Measurements from ENCODE around the gene MAD1L1.

MAD1L1 gene

GRCh38 chr7:2004841-2005725 is 227.7 kb downstream of the MAD1L1 start:
- DNase-seq = no peak
- CTCF ChIA-PET = no interaction called here
- H3K4me3 ChIP-seq (ENCODE audit: control insufficient read depth in 1 of 7, extremely low read depth in 1 of 7, insufficient read depth in 4 of 7, low read depth in 2 of 7, low read length in 6 of 7) = no peak overlapping the region
- no peak overlapping the region for H3K27ac ChIP-seq (ENCODE audit: insufficient read depth in 1 of 2, low read depth in 1 of 2, low read length in 2 of 2, poor library complexity in 1 of 2, severe bottlenecking in 2 of 2)
- H3K4me1 ChIP-seq (ENCODE audit: control extremely low read depth in 1 of 4, control insufficient read depth in 4 of 4, insufficient read depth in 4 of 4, low read length in 3 of 4) = no peaks in the 10 kb centered on the region
- peaks cover 0 to 12% (median 2%) of the 10 kb centered on the region in 4 experiments for H3K36me3 ChIP-seq (ENCODE audit: control insufficient read depth in 4 of 4, insufficient read depth in 4 of 4, low read length in 3 of 4)
- 98% methylated on average over 24 of the region's 29 CpGs for WGBS (ENCODE audit: insufficient coverage)
- no peaks in the 10 kb centered on the region for H3K27me3 ChIP-seq (replicated peaks in 2 of 5; ENCODE audit: control insufficient read depth in 4 of 5, insufficient read depth in 5 of 5, low read length in 4 of 5)
- no peaks in the 10 kb centered on the region for H3K9me3 ChIP-seq (ENCODE audit: control extremely low read depth in 1 of 5, control insufficient read depth in 4 of 5, insufficient read depth in 2 of 5, low read depth in 1 of 5, low read length in 4 of 5)
- POLR2A ChIA-PET = no interaction called here

- ChIA-PET CTCF (no interaction called here), POLR2A (no interaction called here)
- Histone ChIP-seq H3K4me1 (ENCODE audit: control extremely low read depth in 1 of 4, control insufficient read depth in 4 of 4, insufficient read depth in 4 of 4, low read length in 3 of 4) (no peaks in the 10 kb centered on the region), H3K27me3 (replicated peaks in 2 of 5; ENCODE audit: control insufficient read depth in 4 of 5, insufficient read depth in 5 of 5, low read length in 4 of 5) (no peaks in the 10 kb centered on the region), H3K9me3 (ENCODE audit: control extremely low read depth in 1 of 5, control insufficient read depth in 4 of 5, insufficient read depth in 2 of 5, low read depth in 1 of 5, low read length in 4 of 5) (no peaks in the 10 kb centered on the region), H3K36me3 (ENCODE audit: control insufficient read depth in 4 of 4, insufficient read depth in 4 of 4, low read length in 3 of 4) (peaks cover 0 to 12% (median 2%) of the 10 kb centered on the region in 4 experiments), H3K4me3 (ENCODE audit: control insufficient read depth in 1 of 7, extremely low read depth in 1 of 7, insufficient read depth in 4 of 7, low read depth in 2 of 7, low read length in 6 of 7) (no peak overlapping the region), H3K27ac (ENCODE audit: insufficient read depth in 1 of 2, low read depth in 1 of 2, low read length in 2 of 2, poor library complexity in 1 of 2, severe bottlenecking in 2 of 2) (no peak overlapping the region)
- no peak for DNase-seq
- WGBS (ENCODE audit: insufficient coverage) = 95% methylated on average over 33 of the region's 39 CpGs
Observed at GRCh38 chr7:2003931-2004812, 228.6 kb downstream of the MAD1L1 start.

GRCh38 chr7:2003451-2003930 is 229.3 kb downstream of the MAD1L1 start:
- no peak for DNase-seq
- WGBS (ENCODE audit: insufficient coverage) = 98% methylated on average over 8 of the region's 10 CpGs
- peaks cover 0 to 12% (median 2%) of the 10 kb centered on the region in 4 experiments for H3K36me3 ChIP-seq (ENCODE audit: control insufficient read depth in 4 of 4, insufficient read depth in 4 of 4, low read length in 3 of 4)

GRCh38 chr7:2002561-2003450 is 229.9 kb downstream of the MAD1L1 start:
- no peak for DNase-seq
- Histone ChIP-seq H3K9me3 (ENCODE audit: control extremely low read depth in 1 of 5, control insufficient read depth in 4 of 5, insufficient read depth in 2 of 5, low read depth in 1 of 5, low read length in 4 of 5) (no peaks in the 10 kb centered on the region), H3K27me3 (replicated peaks in 2 of 5; ENCODE audit: control insufficient read depth in 4 of 5, insufficient read depth in 5 of 5, low read length in 4 of 5) (no peaks in the 10 kb centered on the region), H3K27ac (ENCODE audit: insufficient read depth in 1 of 2, low read depth in 1 of 2, low read length in 2 of 2, poor library complexity in 1 of 2, severe bottlenecking in 2 of 2) (no peak overlapping the region), H3K4me1 (ENCODE audit: control extremely low read depth in 1 of 4, control insufficient read depth in 4 of 4, insufficient read depth in 4 of 4, low read length in 3 of 4) (no peaks in the 10 kb centered on the region), H3K36me3 (ENCODE audit: control insufficient read depth in 4 of 4, insufficient read depth in 4 of 4, low read length in 3 of 4) (peaks cover 0 to 12% (median 2%) of the 10 kb centered on the region in 4 experiments), H3K4me3 (ENCODE audit: control insufficient read depth in 1 of 7, extremely low read depth in 1 of 7, insufficient read depth in 4 of 7, low read depth in 2 of 7, low read length in 6 of 7) (no peak overlapping the region)
- ChIA-PET CTCF (no interaction called here), POLR2A (no interaction called here)
- 89% methylated on average over 12 of the region's 21 CpGs for WGBS (ENCODE audit: insufficient coverage)

More at GRCh38 chr7:2003451-2003930, 229.3 kb downstream of the MAD1L1 start:
- POLR2A ChIA-PET = no interaction called here
- no peaks in the 10 kb centered on the region for H3K27me3 ChIP-seq (replicated peaks in 2 of 5; ENCODE audit: control insufficient read depth in 4 of 5, insufficient read depth in 5 of 5, low read length in 4 of 5)
- H3K27ac ChIP-seq (ENCODE audit: insufficient read depth in 1 of 2, low read depth in 1 of 2, low read length in 2 of 2, poor library complexity in 1 of 2, severe bottlenecking in 2 of 2) = no peak overlapping the region
- no peaks in the 10 kb centered on the region for H3K4me1 ChIP-seq (ENCODE audit: control extremely low read depth in 1 of 4, control insufficient read depth in 4 of 4, insufficient read depth in 4 of 4, low read length in 3 of 4)
- H3K9me3 ChIP-seq (ENCODE audit: control extremely low read depth in 1 of 5, control insufficient read depth in 4 of 5, insufficient read depth in 2 of 5, low read depth in 1 of 5, low read length in 4 of 5) = no peaks in the 10 kb centered on the region
- CTCF ChIA-PET = no interaction called here
- H3K4me3 ChIP-seq (ENCODE audit: control insufficient read depth in 1 of 7, extremely low read depth in 1 of 7, insufficient read depth in 4 of 7, low read depth in 2 of 7, low read length in 6 of 7) = no peak overlapping the region

- CTCF ChIA-PET = no interaction called here
- POLR2A ChIA-PET = no interaction called here
- no peak overlapping the region for H3K4me3 ChIP-seq (ENCODE audit: control insufficient read depth in 1 of 7, extremely low read depth in 1 of 7, insufficient read depth in 4 of 7, low read depth in 2 of 7, low read length in 6 of 7)
- no peak overlapping the region for H3K27ac ChIP-seq (ENCODE audit: insufficient read depth in 1 of 2, low read depth in 1 of 2, low read length in 2 of 2, poor library complexity in 1 of 2, severe bottlenecking in 2 of 2)
- no peaks in the 10 kb centered on the region for H3K27me3 ChIP-seq (replicated peaks in 2 of 5; ENCODE audit: control insufficient read depth in 4 of 5, insufficient read depth in 5 of 5, low read length in 4 of 5)
- peaks cover 0 to 12% (median 2%) of the 10 kb centered on the region in 4 experiments for H3K36me3 ChIP-seq (ENCODE audit: control insufficient read depth in 4 of 4, insufficient read depth in 4 of 4, low read length in 3 of 4)
- no peaks in the 10 kb centered on the region for H3K9me3 ChIP-seq (ENCODE audit: control extremely low read depth in 1 of 5, control insufficient read depth in 4 of 5, insufficient read depth in 2 of 5, low read depth in 1 of 5, low read length in 4 of 5)
- H3K4me1 ChIP-seq (ENCODE audit: control extremely low read depth in 1 of 4, control insufficient read depth in 4 of 4, insufficient read depth in 4 of 4, low read length in 3 of 4) = no peaks in the 10 kb centered on the region
- DNase-seq = no peak
- WGBS (ENCODE audit: insufficient coverage) = 98% methylated on average over 22 of the region's 33 CpGs
Observed at GRCh38 chr7:2001601-2002442, 230.9 kb downstream of the MAD1L1 start.

- Histone ChIP-seq H3K9me3 (ENCODE audit: control extremely low read depth in 1 of 5, control insufficient read depth in 4 of 5, insufficient read depth in 2 of 5, low read depth in 1 of 5, low read length in 4 of 5) (no peaks in the 10 kb centered on the region), H3K27ac (ENCODE audit: insufficient read depth in 1 of 2, low read depth in 1 of 2, low read length in 2 of 2, poor library complexity in 1 of 2, severe bottlenecking in 2 of 2) (no peak overlapping the region), H3K4me1 (ENCODE audit: control extremely low read depth in 1 of 4, control insufficient read depth in 4 of 4, insufficient read depth in 4 of 4, low read length in 3 of 4) (no peaks in the 10 kb centered on the region), H3K27me3 (replicated peaks in 2 of 5; ENCODE audit: control insufficient read depth in 4 of 5, insufficient read depth in 5 of 5, low read length in 4 of 5) (no peaks in the 10 kb centered on the region), H3K4me3 (ENCODE audit: control insufficient read depth in 1 of 7, extremely low read depth in 1 of 7, insufficient read depth in 4 of 7, low read depth in 2 of 7, low read length in 6 of 7) (no peak overlapping the region), H3K36me3 (ENCODE audit: control insufficient read depth in 4 of 4, insufficient read depth in 4 of 4, low read length in 3 of 4) (peaks cover 0 to 12% (median 2%) of the 10 kb centered on the region in 4 experiments)
- ChIA-PET CTCF (no interaction called here), POLR2A (no interaction called here)
- DNase-seq = no peak
- WGBS (ENCODE audit: insufficient coverage) = 97% methylated on average over 25 of the region's 25 CpGs
Observed at GRCh38 chr7:2000746-2001321, 231.9 kb downstream of the MAD1L1 start.

Measured in common myeloid progenitor, CD34-positive (primary cell).